ENCODE data around the gene RABEP2.

- no peak for TF ChIP-seq CTCF (conservative IDR thresholded peaks at IDR 0.05; ENCODE audit: low read depth, low read length)
- TF ChIP-seq EZH2phosphoT487 (IDR thresholded peaks at IDR 0.05; ENCODE audit: borderline replicate concordance, low read length): no peak
Observed at GRCh38 chr16:28882551-28883160, 42.4 kb downstream of the RABEP2 start.

All from PC-3 (cell line).